ENCODE measurements around the gene GARNL3. TPM values are rescaled to one million over a fixed set of nuclear protein-coding genes. Genes with fewer than 3 reads are reported as not detected.

The GARNL3 gene
- total RNA-seq, 1 donor from 2014 or later: 4.4 TPM

GRCh38 chr9:127428348-127428747 is 163.8 kb downstream of the GARNL3 start:
- no peak for DNase-seq (ENCODE audit: low read depth, low spot score)

GRCh38 chr9:127430415-127430814 is 165.8 kb downstream of the GARNL3 start:
- DNase-seq (ENCODE audit: low read depth, low spot score): no peak

DNA sequence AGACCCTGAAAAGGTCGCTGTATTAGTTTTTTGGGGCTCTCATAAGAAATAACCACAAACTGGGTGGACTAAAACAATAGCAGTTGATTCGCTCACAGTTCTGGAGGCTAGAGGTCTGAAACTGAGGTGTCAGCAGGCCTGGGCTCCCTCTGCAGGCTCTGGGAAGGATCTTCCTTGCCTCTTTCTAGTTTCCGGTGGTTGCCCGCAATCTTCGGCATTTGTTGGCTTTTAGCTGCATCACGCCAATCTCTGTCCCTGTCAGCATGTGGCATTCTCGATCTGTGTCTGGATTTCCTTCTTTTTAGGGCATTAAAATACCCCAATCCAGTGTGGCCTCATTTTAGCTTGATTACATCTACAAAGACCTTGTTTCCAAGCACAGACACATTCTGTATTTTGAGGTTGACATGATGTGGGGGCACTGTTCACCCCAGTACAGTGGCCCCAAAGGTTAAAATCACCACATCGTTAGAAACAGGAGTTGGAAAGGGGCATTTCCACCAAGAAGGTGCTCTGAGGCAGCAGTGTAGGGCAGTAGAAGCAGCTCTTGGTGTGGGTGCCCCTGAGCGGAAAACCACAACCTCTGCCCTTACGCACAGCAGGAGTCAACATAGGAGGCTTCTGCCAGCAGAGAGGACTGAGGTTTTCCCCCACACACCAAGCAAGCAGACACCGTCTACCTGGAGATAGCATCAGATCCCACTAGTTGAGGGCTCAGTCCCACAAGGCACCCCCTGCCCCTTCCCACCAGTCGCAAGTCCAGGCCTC is 173.1 kb downstream of the GARNL3 start:
- no peak for DNase-seq (ENCODE audit: low read depth, low spot score)

- DNase-seq (ENCODE audit: low read depth, low spot score): no peak
Measured at GRCh38 chr9:127438394-127438793, 173.8 kb downstream of the GARNL3 start.

Other genes starting within 250 kb of the GARNL3 start
- 15.5 and 17.8 TPM in 2 replicates for gene ANGPTL2, start 142.1 kb upstream of the GARNL3 start, total RNA-seq
- gene SLC2A8, start 132.4 kb downstream of the GARNL3 start, total RNA-seq: 9.4 and 10.1 TPM in 2 replicates
- gene ZNF79, start 159.6 kb downstream of the GARNL3 start, total RNA-seq: 9.4 and 13.1 TPM in 2 replicates
- 1,065 and 1,838 TPM in 2 replicates for gene RPL12, start 186.6 kb downstream of the GARNL3 start, total RNA-seq
- gene LRSAM1, start 186.7 kb downstream of the GARNL3 start, total RNA-seq: 11.4 and 11.7 TPM in 2 replicates

All from pulmonary artery endothelial cell (primary cell).